Parathyroid adenoma (tissue), 2 donors: Measurements from ENCODE around the gene HMX3.

Experiments used
- H2AFZ ChIP-seq: fragments of 300-600 bp; sonication (generic); one replicate; pipeline ENCODE4 v1.7.0; 2017; ENCODE audit warnings: antibody characterized with exemption, mild to moderate bottlenecking
- H3K27ac ChIP-seq: fragments of 300-600 bp; sonication (generic); one replicate; pipeline ENCODE4 v1.7.0; 2017
- H3K27me3 ChIP-seq: fragments of 300-600 bp; sonication (generic); one replicate; pipeline ENCODE4 v1.7.0; 2017; ENCODE audit warnings: low read length; ENCODE audit not compliant: control insufficient read depth, insufficient read depth
- H3K36me3 ChIP-seq: fragments of 300-600 bp; sonication (generic); one replicate; pipeline ENCODE4 v1.7.0; 2017; ENCODE audit warnings: low read length; ENCODE audit not compliant: control insufficient read depth, insufficient read depth
- H3K4me1 ChIP-seq: fragments of 300-600 bp; sonication (generic); one replicate; pipeline ENCODE4 v1.7.0; 2017; ENCODE audit warnings: control low read depth
- H3K4me2 ChIP-seq: fragments of 300-600 bp; sonication (generic); one replicate; pipeline ENCODE4 v1.7.0; 2017; ENCODE audit warnings: low read length
- H3K4me3 ChIP-seq: fragments of 300-600 bp; sonication (generic); one replicate; pipeline ENCODE4 v1.7.0; 2017; ENCODE audit warnings: low read depth, low read length
- H3K79me2 ChIP-seq: fragments of 300-600 bp; sonication (generic); one replicate; pipeline ENCODE4 v1.7.0; 2017; ENCODE audit warnings: control low read depth
- H3K9ac ChIP-seq: fragments of 300-600 bp; sonication (generic); one replicate; pipeline ENCODE4 v1.7.0; 2017; ENCODE audit warnings: mild to moderate bottlenecking
- H3K9me3 ChIP-seq: fragments of 300-600 bp; sonication (generic); one replicate; pipeline ENCODE4 v1.7.0; 2017; ENCODE audit warnings: low read length; ENCODE audit not compliant: control insufficient read depth
- CTCF ChIP-seq: fragments of 300-600 bp; sonication (generic); IDR thresholded peaks from one replicate; pipeline ENCODE4 v1.7.0; 2017; ENCODE audit warnings: antibody characterized with exemption, mild to moderate bottlenecking
- donor health status: primary hyperparathyroidism.

The HMX3 gene

GRCh38 chr10:123132576-123133477, 2.9 kb upstream of the HMX3 start:
- H3K9ac ChIP-seq: no peak overlapping the region
- TF ChIP-seq CTCF: peak; percentile 89
- peaks cover 7% of the 10 kb centered on the region for H3K27me3 ChIP-seq

GRCh38 chr10:123133541-123134342, 2.0 kb upstream of the HMX3 start:
- H3K4me3 ChIP-seq: no peak overlapping the region

More at GRCh38 chr10:123132576-123133477, 2.9 kb upstream of the HMX3 start:
- Histone ChIP-seq H3K4me2 (peak overlapping the region; percentile 50), H3K4me1 (peaks cover 8% of the 10 kb centered on the region), H3K4me3 (no peak overlapping the region), H3K36me3 (no peaks in the 10 kb centered on the region), H3K79me2 (no peaks in the 10 kb centered on the region), H2AFZ (peak overlapping the region; percentile 74), H3K9me3 (no peaks in the 10 kb centered on the region), H3K27ac (no peak overlapping the region)

GRCh38 chr10:123134343-123134914, 1.3 kb upstream of the HMX3 start:
- Histone ChIP-seq H3K27me3 (peaks cover 10% of the 10 kb centered on the region), H3K4me3 (no peak overlapping the region), H3K4me1 (peaks cover 8% of the 10 kb centered on the region)

More at GRCh38 chr10:123133541-123134342, 2.0 kb upstream of the HMX3 start:
- no peaks in the 10 kb centered on the region for H3K79me2 ChIP-seq
- no peak overlapping the region for H3K9ac ChIP-seq
- H3K27me3 ChIP-seq: peaks cover 7% of the 10 kb centered on the region
- no peak for TF ChIP-seq CTCF
- no peaks in the 10 kb centered on the region for H3K36me3 ChIP-seq
- no peaks in the 10 kb centered on the region for H3K9me3 ChIP-seq
- H2AFZ ChIP-seq: peak overlapping the region; percentile 74
- H3K4me2 ChIP-seq: no peak overlapping the region
- H3K27ac ChIP-seq: no peak overlapping the region
- peaks cover 8% of the 10 kb centered on the region for H3K4me1 ChIP-seq

GRCh38 chr10:123134915-123135414, 805 bp upstream of the HMX3 start:
- peaks cover 10% of the 10 kb centered on the region for H3K27me3 ChIP-seq
- no peak overlapping the region for H3K4me3 ChIP-seq
- peak overlapping the region; percentile 11 for H3K4me2 ChIP-seq

More at GRCh38 chr10:123134343-123134914, 1.3 kb upstream of the HMX3 start:
- no peaks in the 10 kb centered on the region for H3K36me3 ChIP-seq
- no peaks in the 10 kb centered on the region for H3K79me2 ChIP-seq
- H2AFZ ChIP-seq: no peak overlapping the region
- no peak overlapping the region for H3K4me2 ChIP-seq
- H3K27ac ChIP-seq: no peak overlapping the region
- H3K9ac ChIP-seq: no peak overlapping the region
- no peaks in the 10 kb centered on the region for H3K9me3 ChIP-seq
- no peak for TF ChIP-seq CTCF

More at GRCh38 chr10:123134915-123135414, 805 bp upstream of the HMX3 start:
- Histone ChIP-seq H3K27ac (no peak overlapping the region), H3K36me3 (no peaks in the 10 kb centered on the region), H3K9ac (no peak overlapping the region), H3K4me1 (peaks cover 8% of the 10 kb centered on the region), H2AFZ (no peak overlapping the region), H3K79me2 (no peaks in the 10 kb centered on the region), H3K9me3 (no peaks in the 10 kb centered on the region)
- no peak for TF ChIP-seq CTCF
